Measurements from ENCODE around the gene CDON. TPM values are rescaled to one million over a fixed set of nuclear protein-coding genes. Genes with fewer than 3 reads are reported as not detected.

CDON gene
- total and polyA plus RNA-seq, 2 of the 13 experiments (the other 11 are each of a cell fraction or from before 2014, with no cell fraction given), result 9.6 to 12.8 TPM

DNA sequence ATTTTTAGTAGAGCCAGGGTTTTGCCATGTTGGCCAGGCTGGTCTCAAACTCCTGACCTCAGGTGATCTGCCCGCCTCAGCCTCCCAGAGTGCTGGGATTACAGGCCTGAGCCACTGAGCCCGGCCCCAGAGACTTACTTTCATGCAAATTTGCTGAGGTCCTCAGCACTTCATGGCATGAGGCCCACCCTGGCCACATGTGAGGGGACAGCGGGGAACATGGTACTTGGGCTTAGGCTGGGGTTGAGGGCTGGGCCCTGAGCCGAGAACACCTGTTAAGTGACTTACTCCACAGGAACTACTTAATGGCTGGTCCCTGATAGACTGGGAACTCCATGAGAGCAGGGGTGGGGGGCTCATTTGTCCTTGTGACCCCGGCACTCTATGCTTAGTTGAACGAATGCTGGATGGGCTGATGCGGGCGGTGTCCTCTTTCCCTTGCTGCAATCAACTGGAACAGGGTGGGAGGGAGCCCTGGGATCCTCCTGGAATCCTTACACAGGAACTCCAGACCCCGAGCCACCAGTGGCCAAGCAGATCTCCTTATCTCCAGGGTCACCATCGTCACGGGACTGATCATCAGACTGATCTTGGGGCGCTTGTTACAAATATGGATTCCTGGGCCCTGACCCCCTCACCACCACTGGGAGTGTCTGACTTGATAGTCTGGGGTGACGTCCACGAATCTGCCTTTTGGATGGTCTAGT is 115.8 kb downstream of the CDON start:
- Histone ChIP-seq H3K27me3 (ENCODE audit: control insufficient read depth in 1 of 2, insufficient read depth in 2 of 2, low read length in 2 of 2) (peaks cover 0 to 3% of the 10 kb centered on the region in 2 experiments; a peak in 1 of 5 replicates), H3K27ac (ENCODE audit: extremely low read length, insufficient read depth, low read length) (no peak overlapping the region), H3K9me3 (ENCODE audit: low read length) (no peaks in the 10 kb centered on the region), H4K20me1 (ENCODE audit: insufficient read depth, low read length) (no peaks in the 10 kb centered on the region), H3K36me3 (replicated peaks in 1 of 2; ENCODE audit: control insufficient read depth in 1 of 2, insufficient read depth in 2 of 2, low read length in 2 of 2) (no peaks in the 10 kb centered on the region), H3K4me3 (replicated peaks in 1 of 3; ENCODE audit: insufficient read depth in 1 of 3, low read depth in 2 of 3, low read length in 3 of 3) (no peak overlapping the region), H3K9ac (ENCODE audit: insufficient read depth, low read depth, low read length) (no peak overlapping the region), H2AFZ (ENCODE audit: low read length) (no peak overlapping the region), H3K4me1 (ENCODE audit: insufficient read depth, low read length) (peaks cover 59% of the 10 kb centered on the region), H3K4me2 (ENCODE audit: low read depth, low read length) (no peak overlapping the region), H3K79me2 (ENCODE audit: insufficient read depth, low read length) (no peaks in the 10 kb centered on the region)
- in situ Hi-C loops (cut with HindIII; ENCODE audit: extremely low pct_ligation_motif_present, low pct_unique_long_range_greater_than_20kb) (no loop called here), intact Hi-C loops (cut with micrococcal nuclease; ENCODE audit: unreplicated experiment) (no loop called here)
- TF ChIP-seq ZSCAN29 (CRISPR knock-in tag; conservative IDR thresholded peaks at IDR 0.05) (no peak), KMT2B (CRISPR knock-in tag; IDR thresholded peaks at IDR 0.05) (no peak), PTBP1 (IDR thresholded peaks at IDR 0.05; ENCODE audit: low read depth, low read length, poor library complexity, severe bottlenecking) (no peak), SMAD9 (CRISPR knock-in tag; IDR thresholded peaks at IDR 0.05) (no peak), ZNF678 (CRISPR knock-in tag; IDR thresholded peaks at IDR 0.05) (no peak), DNMT3B (CRISPR knock-in tag; conservative IDR thresholded peaks at IDR 0.05) (no peak), THAP11 (CRISPR knock-in tag; IDR thresholded peaks at IDR 0.05) (no peak), DNMT1 (CRISPR knock-in tag; IDR thresholded peaks at IDR 0.05) (no peak)
- TF ChIP-seq, protein P1, sequence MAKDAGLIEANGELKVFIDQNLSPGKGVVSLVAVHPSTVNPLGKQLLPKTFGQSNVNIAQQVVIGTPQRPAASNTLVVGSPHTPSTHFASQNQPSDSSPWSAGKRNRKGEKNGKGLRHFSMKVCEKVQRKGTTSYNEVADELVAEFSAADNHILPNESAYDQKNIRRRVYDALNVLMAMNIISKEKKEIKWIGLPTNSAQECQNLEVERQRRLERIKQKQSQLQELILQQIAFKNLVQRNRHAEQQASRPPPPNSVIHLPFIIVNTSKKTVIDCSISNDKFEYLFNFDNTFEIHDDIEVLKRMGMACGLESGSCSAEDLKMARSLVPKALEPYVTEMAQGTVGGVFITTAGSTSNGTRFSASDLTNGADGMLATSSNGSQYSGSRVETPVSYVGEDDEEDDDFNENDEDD (CRISPR knock-in tag; IDR thresholded peaks at IDR 0.05; ENCODE audit: borderline replicate concordance), result no peak
- TF ChIP-seq, protein P2, sequence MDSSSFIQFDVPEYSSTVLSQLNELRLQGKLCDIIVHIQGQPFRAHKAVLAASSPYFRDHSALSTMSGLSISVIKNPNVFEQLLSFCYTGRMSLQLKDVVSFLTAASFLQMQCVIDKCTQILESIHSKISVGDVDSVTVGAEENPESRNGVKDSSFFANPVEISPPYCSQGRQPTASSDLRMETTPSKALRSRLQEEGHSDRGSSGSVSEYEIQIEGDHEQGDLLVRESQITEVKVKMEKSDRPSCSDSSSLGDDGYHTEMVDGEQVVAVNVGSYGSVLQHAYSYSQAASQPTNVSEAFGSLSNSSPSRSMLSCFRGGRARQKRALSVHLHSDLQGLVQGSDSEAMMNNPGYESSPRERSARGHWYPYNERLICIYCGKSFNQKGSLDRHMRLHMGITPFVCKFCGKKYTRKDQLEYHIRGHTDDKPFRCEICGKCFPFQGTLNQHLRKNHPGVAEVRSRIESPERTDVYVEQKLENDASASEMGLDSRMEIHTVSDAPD (CRISPR knock-in tag; IDR thresholded peaks at IDR 0.05), result no peak
- BruUV-seq (replicated peaks), result no TSS peak
- no peak for ATAC-seq
- 69% methylated on average over 12 of the region's 14 CpGs for WGBS (ENCODE audit: low lambda C conversion rate)
- no peak for DNase-seq (ENCODE audit: low spot score)
- no peak for FAIRE-seq
- POLR2A ChIA-PET, result no interaction called here
- CTCF ChIA-PET (ENCODE audit: low intra/inter-chr PET ratio, low total read pairs), result no interaction called here

Measured in HepG2 (cell line).